ENCODE measurements around the gene RABGGTA.

The RABGGTA gene

DNA sequence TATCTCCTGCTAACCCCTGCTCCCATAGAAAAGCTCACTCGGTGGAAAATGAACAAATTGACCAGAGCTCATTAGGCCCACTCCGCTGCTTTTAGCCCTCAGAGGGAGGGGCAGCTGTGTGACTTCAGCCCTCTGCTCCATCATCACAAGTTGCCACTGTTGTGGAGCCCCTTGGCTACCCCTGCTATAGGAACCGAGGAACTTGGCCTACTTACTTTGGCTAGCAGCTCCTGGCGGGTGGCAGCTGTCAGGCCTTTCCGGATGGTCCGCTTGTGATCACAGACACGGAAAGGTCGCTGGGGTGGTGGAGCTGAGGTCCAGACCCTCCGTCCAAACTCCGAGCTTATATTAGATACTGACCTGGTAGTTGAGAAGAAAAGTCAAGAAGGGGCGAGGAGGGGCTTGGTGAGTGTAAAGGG is 35.8 kb upstream of the RABGGTA start:
- no peak for DNase-seq (ENCODE audit: low read depth, low spot score)

DNA sequence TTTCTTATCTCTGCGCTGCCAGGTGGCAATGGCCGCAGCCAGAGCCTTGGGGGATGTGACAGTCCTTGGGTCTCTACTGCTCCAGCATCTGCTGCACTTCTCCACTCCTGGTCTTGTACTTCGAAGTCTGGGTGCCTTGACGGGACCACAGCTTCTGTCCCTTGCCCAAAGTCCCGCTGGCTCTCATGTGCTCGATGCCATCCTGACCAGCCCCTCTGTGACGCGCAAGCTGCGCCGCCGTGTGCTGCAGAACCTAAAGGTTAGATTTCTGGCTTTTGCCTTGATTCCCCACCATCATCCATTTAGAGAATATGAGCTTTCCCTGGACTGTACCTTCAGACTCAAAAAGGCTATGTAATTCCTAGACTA is 32.6 kb upstream of the RABGGTA start:
- no peak for DNase-seq (ENCODE audit: low read depth, low spot score)

DNA sequence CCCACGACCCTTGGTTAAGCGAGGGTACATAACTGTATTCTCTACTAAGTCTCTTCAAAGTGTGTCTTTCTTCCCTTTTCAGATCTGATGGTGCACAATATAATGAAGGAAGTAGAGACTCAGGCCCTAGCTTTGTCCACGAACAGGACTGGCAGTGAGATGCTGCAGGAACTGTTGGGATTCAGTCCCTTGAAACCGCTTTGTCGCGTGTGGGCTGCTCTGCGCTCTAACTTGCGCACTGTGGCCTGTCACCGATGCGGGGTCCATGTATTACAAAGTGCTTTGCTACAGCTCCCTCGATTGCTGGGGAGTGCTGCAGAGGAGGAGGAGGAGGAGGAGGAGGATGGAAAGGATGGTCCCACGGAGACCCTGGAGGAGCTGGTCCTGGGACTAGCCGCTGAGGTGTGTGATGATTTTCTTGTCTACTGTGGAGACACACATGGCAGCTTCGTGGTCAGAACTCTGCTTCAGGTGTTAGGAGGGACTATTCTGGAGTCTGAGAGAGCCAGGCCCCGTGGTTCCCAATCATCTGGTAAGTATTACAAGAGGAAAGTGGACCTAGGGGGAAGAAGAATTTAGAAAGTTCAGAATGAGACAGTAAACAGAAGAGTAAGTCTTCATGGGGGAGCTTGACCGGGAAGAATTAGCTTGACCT is 29.1 kb upstream of the RABGGTA start:
- no peak for DNase-seq (ENCODE audit: low read depth, low spot score)

DNA sequence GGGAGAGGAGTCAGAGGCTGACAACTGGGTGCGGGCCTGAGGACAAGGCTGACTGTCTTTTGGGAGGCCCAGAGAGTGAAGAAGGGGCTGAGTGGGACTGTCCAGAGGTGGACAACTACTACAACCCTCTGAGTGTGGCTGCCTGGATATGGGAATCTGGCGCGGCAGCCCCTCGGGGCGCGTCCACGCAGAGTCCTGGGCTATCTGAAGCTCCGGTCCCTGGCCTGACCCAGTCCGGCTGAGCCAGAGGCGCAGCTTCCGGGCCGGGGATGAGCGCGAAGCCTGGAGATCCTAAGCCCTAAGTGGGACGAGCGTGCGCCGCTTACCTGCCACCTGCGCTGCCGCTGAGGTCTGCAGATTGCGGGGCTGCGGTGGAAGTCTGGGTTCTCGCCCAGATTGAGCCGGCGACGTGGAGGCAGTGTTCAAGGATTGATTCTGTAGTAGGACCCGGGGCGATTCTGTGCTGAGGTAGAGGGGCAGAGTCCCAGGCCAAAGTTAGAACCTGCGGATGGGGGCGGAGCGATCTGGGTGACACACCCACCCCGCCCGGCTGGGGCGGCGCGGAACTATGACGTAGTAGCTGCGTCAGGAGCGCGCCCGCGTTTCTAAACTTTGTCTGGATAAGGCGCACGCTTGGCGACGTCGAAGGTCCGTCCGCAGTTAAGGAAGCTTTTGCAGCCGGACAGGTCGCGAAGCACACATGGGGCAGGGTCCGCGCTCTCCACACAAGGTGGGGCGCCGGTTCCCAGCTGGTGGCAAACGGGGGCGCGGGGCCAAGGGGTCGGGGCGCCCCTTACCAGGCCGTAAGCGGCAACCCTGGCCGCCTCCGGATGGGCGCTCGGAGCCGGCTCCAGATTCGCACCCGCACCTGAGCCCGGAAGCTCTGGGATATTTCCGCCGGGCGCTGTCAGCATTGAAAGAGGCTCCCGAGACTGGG is 28.1 kb upstream of the RABGGTA start, which contains the start of the genes DHRS1 and NOP9:
DHRS1 (minus strand) TSS at position 526 of the 937 bp plus-strand sequence. CDS start 674 bp downstream, outside the sequence.
NOP9 (plus strand) TSS at position 596 of the 937 bp plus-strand sequence; CDS start at position 701, 105 bp downstream.
- DNase-seq (ENCODE audit: low read depth, low spot score), result peak; percentile 62

DNA sequence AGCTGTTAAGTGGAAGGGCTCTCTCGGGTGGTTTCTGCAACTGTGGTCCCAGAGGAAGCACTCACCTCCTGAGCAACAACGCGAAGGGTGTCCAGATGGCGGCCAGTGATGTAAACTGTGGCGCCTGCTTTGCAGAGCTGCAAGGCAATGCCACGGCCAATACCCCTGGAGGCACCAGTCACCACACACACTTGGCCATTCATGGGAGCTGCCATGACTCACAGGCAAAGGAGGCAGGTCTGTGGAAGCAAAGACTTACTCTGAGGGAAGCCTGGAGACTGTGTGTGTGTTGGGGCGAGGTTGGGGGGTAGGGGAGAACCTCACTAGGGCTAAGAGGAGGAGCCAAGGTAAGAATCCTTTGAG is 27.5 kb upstream of the RABGGTA start:
- no peak for DNase-seq (ENCODE audit: low read depth, low spot score)

DNA sequence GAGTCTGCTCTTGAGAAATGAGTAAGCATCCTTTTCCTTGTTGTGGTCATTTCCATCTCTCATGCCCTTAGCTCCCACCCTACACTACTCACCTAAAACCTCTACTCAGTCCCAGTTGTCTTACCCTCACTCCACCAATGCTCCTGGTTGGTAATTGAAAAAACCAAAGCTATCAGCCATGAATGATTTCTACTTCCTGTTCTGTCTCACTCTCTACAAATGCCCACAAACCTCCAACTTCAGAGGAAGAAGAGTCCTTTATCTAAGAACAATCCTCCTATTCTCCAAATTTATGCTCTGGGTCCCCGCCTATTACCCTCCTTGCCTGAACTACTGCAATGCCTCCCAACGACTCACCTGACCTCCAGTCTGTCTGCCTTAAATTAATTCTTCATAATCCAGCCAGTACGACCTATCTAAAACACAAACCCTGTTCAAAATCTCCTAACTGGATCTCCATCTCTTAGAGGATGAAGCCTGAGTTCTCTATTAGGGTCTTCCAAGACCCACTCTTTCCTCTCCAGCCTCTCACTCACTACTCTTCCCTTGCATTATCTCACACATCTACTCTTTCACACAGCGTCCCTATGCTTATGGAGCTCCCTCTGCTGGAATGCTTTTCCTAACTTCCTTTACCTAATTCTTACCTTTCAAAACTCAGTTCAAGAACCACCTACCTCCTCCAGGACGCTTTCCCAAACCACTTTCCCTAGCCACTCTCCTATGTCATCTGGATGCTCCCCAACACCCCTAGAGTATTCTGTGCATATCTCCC is 26.0 kb upstream of the RABGGTA start:
- DNase-seq (ENCODE audit: low read depth, low spot score), result no peak

DNA sequence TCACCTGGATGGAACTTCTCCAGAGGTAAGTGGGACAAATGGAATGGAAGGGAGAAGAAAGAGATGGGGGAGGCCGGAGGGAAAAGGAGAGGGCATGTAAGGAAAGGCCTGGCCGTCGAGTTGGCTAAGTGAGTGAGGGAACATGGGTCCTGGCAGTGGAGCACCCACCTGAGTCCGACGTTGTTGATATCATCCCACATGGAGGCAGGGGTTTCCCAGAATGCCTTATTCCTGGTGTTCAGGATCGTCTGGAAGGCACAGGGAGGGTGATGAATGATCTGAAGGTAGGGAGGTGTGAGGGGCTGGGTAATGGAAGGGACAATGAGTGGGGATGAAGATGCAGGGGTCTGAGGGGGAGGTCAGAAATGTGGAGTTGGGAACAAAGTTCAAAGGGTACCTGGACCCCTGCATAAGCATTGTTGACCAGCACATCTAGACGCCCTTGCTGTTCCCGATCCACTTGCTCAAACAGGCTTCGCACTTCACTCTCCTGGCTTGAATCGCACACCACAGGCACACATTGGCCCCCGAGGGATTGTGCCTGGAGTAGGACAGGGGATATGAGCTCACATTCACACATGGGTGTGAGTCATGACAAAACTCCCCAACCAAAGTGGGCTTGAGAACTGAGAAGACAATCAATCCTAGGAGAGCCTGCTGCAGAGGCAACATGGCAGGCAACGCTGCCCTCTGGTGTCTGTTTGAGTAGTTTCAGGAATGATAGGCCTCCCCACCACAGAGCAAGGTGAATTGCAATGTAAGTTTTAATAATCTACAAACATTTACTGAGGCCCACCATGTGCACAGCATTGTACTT is 25.2 kb upstream of the RABGGTA start:
- DNase-seq (ENCODE audit: low read depth, low spot score), result peak; percentile 61

DNA sequence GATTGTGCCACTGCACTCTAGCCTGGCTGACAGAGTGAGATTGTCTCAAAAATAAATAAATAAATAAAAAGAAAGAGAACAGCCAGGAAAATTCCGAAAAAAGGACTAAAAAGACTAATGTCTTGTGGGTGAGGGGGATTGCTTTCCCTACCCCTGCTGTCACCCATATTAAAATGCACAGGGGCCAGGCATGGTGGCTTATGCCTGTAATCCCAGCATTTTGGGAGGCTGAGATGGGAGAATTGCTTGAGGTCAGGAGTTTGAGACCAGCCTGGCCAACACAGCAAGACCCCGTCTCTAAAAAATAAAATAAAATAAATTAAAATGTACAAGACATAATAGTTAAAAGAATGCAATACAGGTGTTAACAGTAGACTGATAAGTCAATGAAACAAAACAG is 22.1 kb upstream of the RABGGTA start:
- DNase-seq (ENCODE audit: low read depth, low spot score), result no peak

DNA sequence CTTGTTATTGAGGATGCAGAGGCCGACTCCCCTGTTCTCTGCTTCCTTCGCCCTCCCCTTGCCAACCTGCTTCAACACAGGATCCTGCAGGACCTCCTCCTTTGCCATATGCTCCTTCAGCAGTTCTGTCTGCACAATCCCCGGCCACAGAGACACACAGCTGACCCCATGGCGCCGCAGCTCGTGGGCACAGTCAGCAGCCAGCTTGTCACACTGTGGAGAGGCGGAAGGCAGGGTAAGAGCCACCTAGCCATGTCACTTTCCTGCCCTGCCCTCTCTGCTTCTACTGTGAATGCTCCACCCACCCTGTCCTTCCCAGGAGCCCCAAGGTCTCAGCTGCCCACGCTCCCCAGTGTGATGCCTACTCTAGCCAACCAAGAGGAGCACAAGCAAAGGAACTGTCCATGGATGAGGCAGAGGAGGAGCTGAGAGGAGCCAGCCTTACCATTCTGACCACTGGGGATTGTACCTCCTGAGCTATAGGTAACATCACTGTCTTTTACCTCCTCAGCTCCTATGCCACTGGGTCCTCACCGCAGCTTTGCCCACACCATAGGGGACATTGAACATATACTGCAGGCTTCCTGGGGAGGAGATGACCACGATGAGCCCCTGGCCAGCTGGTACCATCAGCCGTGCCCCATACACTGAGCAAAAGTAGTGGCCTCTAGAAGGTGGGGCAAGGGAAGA is 20.9 kb upstream of the RABGGTA start:
- DNase-seq (ENCODE audit: low read depth, low spot score), result no peak

DNA sequence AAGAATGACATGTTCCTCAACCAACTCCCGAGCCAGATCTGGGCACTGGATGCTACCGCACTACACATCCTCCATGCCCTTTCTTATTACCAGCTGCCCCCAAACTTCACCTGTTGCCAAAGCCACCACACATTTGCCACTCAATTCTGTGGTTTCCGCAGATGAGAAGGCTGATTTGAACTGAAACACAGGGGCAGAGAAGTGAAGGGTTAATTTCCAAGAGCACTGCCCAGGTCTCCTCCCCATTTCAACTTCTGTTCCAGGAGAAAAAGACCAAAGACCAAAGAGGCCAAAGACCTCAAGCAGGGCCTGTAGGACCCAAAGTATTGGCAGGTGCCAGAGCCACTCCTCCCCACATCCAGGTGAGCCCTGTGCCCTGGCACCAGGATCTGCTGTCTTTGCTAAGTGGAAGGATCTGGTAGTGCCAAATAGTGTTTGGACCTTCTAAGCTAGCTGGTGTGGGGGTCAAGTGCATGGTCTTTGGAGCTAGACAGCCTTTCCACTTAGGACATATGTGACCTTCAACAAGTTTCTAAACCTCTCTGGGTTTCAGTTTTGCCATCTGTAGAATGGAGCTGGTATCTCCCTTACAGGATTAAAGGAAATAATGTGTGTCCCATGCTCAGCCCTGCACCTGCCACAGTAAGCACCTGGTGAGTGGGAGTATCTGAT is 20.2 kb upstream of the RABGGTA start:
- no peak for DNase-seq (ENCODE audit: low read depth, low spot score)

DNA sequence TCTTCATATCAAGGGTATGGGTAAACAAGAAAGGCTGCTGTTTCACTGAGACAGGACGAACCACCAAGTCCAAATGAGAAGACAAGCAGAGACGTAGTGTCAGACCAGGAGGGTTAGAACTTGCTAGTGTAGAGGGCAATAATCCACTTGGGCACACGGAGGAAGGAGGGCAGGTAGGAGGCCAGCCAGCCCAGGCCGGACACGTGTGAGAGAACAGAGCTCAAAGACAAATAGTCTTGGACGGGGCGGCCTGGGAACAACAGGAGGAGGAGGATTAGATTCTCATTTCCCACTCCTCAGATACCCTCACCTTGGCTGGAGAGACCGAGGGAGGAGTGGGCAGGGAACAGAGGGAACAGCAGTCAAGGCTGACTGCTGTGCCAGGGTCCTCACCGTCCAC is 19.3 kb upstream of the RABGGTA start:
- no peak for DNase-seq (ENCODE audit: low read depth, low spot score)

DNA sequence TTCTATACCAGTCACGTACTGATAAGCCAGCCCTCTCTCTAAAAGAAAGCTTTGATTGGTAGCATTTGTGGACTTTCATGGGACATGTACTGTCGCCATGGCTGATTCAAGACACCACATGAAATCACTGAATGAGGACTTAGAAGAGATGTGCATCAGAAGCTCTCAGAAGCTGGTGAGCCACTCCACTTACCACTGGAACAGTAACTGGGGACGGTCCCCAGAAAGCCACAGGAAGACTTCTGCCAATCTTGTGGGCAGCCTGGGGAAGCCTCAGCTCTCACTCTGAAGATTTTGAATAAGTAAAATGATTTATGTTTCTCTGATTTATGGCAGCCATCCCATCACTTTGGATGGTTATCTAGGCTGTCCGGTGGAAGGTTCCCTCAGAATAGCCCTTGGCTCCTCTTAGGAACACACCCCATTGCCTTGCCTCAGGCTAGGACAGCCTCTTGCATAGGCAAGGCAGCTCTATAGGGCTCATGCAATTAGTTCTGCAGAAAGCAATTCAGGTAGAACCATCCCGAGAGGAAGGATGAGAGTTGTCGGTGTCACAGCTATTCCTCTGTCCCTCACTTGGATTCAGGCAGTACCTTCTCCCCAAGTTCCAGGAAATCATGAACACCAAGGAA is 18.4 kb upstream of the RABGGTA start:
- DNase-seq (ENCODE audit: low read depth, low spot score), result no peak

DNA sequence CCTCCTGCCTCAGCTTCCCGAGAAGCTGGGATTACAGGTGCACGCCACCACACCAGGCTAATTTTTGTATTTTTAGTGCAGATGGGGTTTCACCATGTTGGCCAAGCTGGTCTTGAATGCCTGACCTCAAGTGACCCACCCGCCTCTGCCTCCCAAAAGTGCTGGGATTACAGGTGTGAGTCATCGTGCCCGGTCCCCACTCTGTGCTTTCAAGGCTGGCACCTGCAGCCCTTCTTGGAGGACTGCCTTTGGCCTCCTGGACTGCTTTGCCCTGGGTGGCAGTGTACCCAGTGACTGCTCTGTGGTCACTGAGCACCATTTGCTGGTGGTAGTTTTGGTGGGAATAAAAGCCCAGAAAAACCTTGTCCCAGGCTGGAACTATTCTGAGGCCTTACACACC is 15.6 kb upstream of the RABGGTA start:
- no peak for DNase-seq (ENCODE audit: low read depth, low spot score)

DNA sequence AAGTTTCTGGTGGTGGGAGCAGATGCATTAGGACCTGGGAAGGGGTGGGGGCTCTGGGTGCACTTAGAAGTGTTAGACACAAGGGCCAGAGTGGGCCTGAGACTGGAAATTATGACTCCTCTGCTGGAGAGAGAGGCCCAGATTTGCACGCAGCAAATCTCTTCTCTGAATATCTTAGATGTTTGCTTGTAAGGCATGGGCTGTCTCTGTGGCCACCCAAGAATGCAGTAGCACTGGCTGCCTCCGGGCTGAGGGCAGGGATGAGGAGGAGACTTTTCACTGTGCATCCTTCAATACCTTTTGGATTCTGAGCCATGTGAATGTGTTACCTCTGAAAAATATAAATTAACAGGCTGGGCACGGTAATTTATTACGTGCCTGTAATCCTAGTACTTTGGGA is 14.0 kb upstream of the RABGGTA start:
- no peak for DNase-seq (ENCODE audit: low read depth, low spot score)

DNA sequence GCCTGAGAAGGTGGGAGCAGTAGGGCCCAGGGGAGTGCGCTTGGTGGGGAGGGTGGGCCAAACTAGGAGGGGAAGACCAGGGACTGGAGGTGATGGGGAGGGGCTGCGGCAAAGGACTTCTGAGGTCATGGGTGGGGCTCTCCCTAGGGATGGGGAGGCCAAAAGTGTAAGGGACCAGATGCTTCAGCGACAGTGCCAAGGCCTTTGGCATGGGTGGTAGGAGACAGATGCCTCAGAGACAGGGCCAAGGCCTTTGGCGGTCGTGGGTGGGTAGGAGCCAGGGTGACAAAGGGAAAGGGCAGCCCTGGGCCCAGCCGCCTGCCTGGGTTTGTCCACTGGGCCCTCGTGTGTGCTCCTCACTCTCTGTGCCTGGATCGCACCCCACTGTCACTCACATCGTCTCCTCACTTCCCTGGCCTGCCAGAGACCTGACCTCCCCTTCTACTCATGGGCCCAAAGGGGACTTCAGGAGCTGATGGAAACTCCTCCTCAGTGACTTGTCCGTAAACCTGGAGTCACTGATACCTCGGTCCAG is 13.2 kb upstream of the RABGGTA start:
- DNase-seq (ENCODE audit: low read depth, low spot score), result no peak

DNA sequence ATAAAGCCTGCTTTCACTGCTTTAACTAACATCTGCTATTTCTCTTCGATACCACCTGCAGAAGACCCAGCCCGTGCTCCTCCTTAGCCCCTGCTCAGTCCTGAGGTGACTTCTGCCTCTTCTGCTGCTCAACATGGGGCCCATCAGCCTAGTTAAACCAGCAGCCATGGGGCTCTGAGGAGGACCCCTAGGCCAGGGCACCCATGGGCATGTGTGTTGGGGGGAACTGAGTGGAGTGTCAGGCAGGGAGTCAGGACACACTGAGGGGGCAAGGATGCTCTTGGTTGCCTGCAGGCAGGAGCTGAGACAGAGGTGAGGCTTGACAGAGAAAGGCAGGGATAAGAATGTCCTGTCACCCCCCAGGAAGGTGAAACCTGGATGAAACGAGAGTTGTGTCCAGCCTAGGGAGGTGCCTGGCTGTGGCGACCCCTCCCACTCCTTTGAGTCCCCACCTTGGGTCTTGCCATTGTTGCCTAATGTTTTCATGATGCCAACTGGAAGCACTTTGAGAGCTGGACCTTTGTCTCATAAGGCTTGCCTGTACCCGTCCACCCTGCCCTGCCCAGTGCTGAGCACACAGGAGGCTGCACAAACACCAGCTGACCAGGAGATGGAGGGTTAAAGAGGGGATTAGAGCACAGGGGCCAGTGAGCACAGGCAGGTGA is 12.5 kb upstream of the RABGGTA start:
- DNase-seq (ENCODE audit: low read depth, low spot score), result no peak

DNA sequence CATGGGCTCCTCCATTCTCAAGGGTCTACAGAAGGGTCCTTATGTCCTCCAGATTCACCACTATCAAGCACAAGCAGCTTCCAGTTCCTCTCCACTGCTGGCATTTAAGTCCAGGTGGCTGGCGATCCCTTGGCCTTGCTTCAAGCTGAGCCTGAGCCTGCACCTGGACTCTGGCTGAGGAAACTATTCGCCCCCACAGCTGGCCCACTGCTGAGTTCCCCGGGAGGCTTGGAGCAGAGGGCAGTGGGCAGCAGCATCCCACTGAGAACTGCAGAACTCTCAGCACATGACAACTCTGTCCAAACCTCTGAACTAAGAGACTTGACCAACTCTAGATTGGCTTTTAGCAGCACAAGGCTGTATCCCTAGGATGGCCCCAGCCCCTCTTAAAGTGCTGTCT is 11.3 kb upstream of the RABGGTA start:
- no peak for DNase-seq (ENCODE audit: low read depth, low spot score)

DNA sequence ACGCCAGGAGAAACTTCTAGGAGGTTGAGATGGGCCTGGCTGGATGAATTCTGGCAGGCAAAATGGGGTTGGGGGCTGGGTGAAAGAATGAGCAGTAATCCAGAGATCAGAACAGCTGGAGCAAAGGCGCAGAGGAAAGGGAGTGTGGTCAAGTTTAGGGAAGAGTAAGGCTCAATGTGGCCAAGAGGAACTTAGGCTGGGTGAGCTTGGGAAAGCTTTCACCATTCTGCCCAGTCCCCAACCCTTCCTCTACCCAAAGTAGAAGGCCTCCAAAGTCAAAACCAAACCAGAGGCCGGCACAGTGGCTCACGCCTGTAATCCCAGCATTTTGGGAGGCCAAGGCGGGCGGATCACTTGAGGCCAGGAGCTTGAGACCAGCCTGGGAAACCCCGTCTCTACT is 10.2 kb upstream of the RABGGTA start:
- no peak for DNase-seq (ENCODE audit: low read depth, low spot score)

Measured in smooth muscle cell of the brain vasculature (primary cell).